Smooth muscle cell (in vitro differentiated cells): Measurements from ENCODE around the gene CCL18. TPM values are rescaled to one million over a fixed set of nuclear protein-coding genes. Genes with fewer than 3 reads are reported as not detected.
"Not testable (repeated sequence)": the region's sequence is repeated elsewhere in the genome, so short reads cannot be mapped to it uniquely, and the experiment has no call there.

Source experiments
- DNase-seq: peaks from one replicate; lab custom pipeline; 2025; ENCODE audit not compliant: unreplicated experiment; lab: John Stamatoyannopoulos, UW
- H2AFZ ChIP-seq: fragments of 200-600 bp; sonication (generic); 2 replicates; pipeline ENCODE4 v1.6.0; 2016; ENCODE audit warnings: antibody characterized with exemption, low read depth, mild to moderate bottlenecking
- H3F3A ChIP-seq: fragments of 200-600 bp; sonication (generic); 2 replicates; pipeline ENCODE4 v1.6.0; 2017; ENCODE audit warnings: antibody characterized with exemption, low read depth
- H3K27ac ChIP-seq: fragments of 200-600 bp; sonication (generic); 2 replicates; pipeline ENCODE4 v1.5.1; 2016; ENCODE audit warnings: low read depth, mild to moderate bottlenecking
- H3K27me3 ChIP-seq: fragments of 200-600 bp; sonication (generic); 2 replicates; pipeline ENCODE4 v1.6.1; 2016; ENCODE audit warnings: low read depth, mild to moderate bottlenecking
- H3K36me3 ChIP-seq: fragments of 200-600 bp; sonication (generic); 2 replicates; pipeline ENCODE4 v1.5.1; 2016; ENCODE audit warnings: low read depth
- H3K4me1 ChIP-seq: fragments of 200-600 bp; sonication (generic); 2 replicates; pipeline ENCODE4 v1.5.1; 2016; ENCODE audit warnings: low read depth
- H3K4me2 ChIP-seq: fragments of 200-600 bp; sonication (generic); 2 replicates; pipeline ENCODE4 v1.6.0; 2016; ENCODE audit warnings: mild to moderate bottlenecking
- H3K4me3 ChIP-seq: fragments of 200-600 bp; sonication (generic); 2 replicates; pipeline ENCODE4 v1.5.1; 2016; ENCODE audit warnings: mild to moderate bottlenecking
- H3K79me2 ChIP-seq: fragments of 200-600 bp; sonication (generic); 2 replicates; pipeline ENCODE4 v1.6.0; 2016; ENCODE audit warnings: low read depth, mild to moderate bottlenecking
- H3K9ac ChIP-seq: fragments of 200-600 bp; sonication (generic); 2 replicates; pipeline ENCODE4 v1.6.0; 2016; ENCODE audit warnings: low read depth
- H3K9me3 ChIP-seq: fragments of 200-600 bp; sonication (generic); replicated peaks from 2 replicates; pipeline ENCODE4 v1.5.1; 2016; ENCODE audit warnings: low read depth
- H4K20me1 ChIP-seq: fragments of 200-600 bp; sonication (generic); 2 replicates; pipeline ENCODE4 v1.6.0; 2016; ENCODE audit warnings: low read depth
- WGBS: methylation state at CpG from one replicate; pipeline ENCODE4 v1.1.7; 2016; ENCODE audit warnings: low lambda C conversion rate; 5-methylcytosine and 5-hydroxymethylcytosine counted together
- polyA plus RNA-seq: library from polyadenylated mRNA; unstranded; fragments of >200 nt; fragmentation: Nextera tagmentation; extraction: Ambion mirVana; gene quantifications from 2 replicates; pipeline ENCODE4 v1.2.1, GENCODE V29; 2016
- total RNA-seq: library from RNA; depleted of rRNA; stranded (reverse); fragments of >200 nt; gene quantifications from 2 replicates; pipeline ENCODE4 v1.2.3, GENCODE V29; 2014
- TF ChIP-seq, protein P1 (sequence below): fragments of 200-600 bp; sonication (generic); IDR thresholded peaks from 2 replicates; pipeline ENCODE4 v1.5.1; 2017; ENCODE audit warnings: borderline replicate concordance, mild to moderate bottlenecking, antibody characterized with exemption; ENCODE audit not compliant: insufficient read depth, poor library complexity, severe bottlenecking

Gene CCL18
- total and polyA plus RNA-seq, 2 experiments from 2014 or later, result not detected

GRCh38 chr17:36072431-36073121, 8.5 kb downstream of the CCL18 start:
- Histone ChIP-seq H3K4me1 (no peaks in the 10 kb centered on the region), H3K9me3 (no peaks in the 10 kb centered on the region), H2AFZ (no peak overlapping the region), H3K79me2 (no peaks in the 10 kb centered on the region), H3K4me2 (no peak overlapping the region), H3K27me3 (peaks cover 5% of the 10 kb centered on the region), H3K9ac (no peak overlapping the region), H3K36me3 (no peaks in the 10 kb centered on the region), H3K27ac (no peak overlapping the region), H4K20me1 (no peaks in the 10 kb centered on the region), H3F3A (no peaks in the 10 kb centered on the region), H3K4me3 (no peak overlapping the region)
- TF ChIP-seq, protein P1, sequence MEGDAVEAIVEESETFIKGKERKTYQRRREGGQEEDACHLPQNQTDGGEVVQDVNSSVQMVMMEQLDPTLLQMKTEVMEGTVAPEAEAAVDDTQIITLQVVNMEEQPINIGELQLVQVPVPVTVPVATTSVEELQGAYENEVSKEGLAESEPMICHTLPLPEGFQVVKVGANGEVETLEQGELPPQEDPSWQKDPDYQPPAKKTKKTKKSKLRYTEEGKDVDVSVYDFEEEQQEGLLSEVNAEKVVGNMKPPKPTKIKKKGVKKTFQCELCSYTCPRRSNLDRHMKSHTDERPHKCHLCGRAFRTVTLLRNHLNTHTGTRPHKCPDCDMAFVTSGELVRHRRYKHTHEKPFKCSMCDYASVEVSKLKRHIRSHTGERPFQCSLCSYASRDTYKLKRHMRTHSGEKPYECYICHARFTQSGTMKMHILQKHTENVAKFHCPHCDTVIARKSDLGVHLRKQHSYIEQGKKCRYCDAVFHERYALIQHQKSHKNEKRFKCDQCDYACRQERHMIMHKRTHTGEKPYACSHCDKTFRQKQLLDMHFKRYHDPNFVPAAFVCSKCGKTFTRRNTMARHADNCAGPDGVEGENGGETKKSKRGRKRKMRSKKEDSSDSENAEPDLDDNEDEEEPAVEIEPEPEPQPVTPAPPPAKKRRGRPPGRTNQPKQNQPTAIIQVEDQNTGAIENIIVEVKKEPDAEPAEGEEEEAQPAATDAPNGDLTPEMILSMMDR, result peak; percentile 61
- DNase-seq, result no peak
- 42% methylated on average over 12 of the region's 12 CpGs for WGBS

DNA sequence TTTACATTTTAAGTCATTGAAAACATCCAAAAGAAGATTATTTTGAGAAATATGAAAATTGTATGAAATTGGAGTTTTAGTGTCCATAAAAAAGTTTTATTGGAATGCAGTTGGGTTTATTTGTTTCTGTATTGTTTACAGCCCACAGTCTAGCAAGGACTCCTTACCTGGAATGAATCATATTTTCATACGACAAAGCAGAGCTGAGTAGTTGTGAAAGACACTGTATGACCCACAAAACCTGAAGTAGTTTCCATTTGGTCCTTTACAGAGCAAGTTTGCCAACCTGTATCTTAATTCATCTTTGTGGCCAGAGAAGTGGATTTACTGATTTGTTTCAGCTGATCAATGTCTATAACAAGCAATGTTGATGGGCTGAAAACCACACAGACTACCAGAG, 10.3 kb downstream of the CCL18 start:
- H3K4me1 ChIP-seq, result no peaks in the 10 kb centered on the region
- no peaks in the 10 kb centered on the region for H3K9me3 ChIP-seq
- no peak overlapping the region for H3K27ac ChIP-seq
- peaks cover 5% of the 10 kb centered on the region for H3K27me3 ChIP-seq
- no peaks in the 10 kb centered on the region for H4K20me1 ChIP-seq
- H2AFZ ChIP-seq, result no peak overlapping the region
- no peak overlapping the region for H3K4me2 ChIP-seq
- DNase-seq, result no peak
- H3K36me3 ChIP-seq, result no peaks in the 10 kb centered on the region
- TF ChIP-seq, protein P1, result no peak
- 90% methylated on average over 1 of the region's 1 CpG for WGBS
- no peak overlapping the region for H3K9ac ChIP-seq
- H3F3A ChIP-seq, result no peaks in the 10 kb centered on the region
- H3K79me2 ChIP-seq, result no peaks in the 10 kb centered on the region
- H3K4me3 ChIP-seq, result no peak overlapping the region

- H3K36me3 ChIP-seq, H3K4me1 ChIP-seq, H4K20me1 ChIP-seq, H3K9ac ChIP-seq, H2AFZ ChIP-seq, H3K79me2 ChIP-seq, H3K4me3 ChIP-seq, DNase-seq, H3K4me2 ChIP-seq, H3K9me3 ChIP-seq, H3K27ac ChIP-seq, H3F3A ChIP-seq, H3K27me3 ChIP-seq: not testable (repeated sequence)
- 95% methylated on average over 5 of the region's 5 CpGs for WGBS
Measured at GRCh38 chr17:36081681-36082471, 17.8 kb downstream of the CCL18 start.

- H3K9me3 ChIP-seq, H4K20me1 ChIP-seq, H3K36me3 ChIP-seq, H3K4me3 ChIP-seq, H3F3A ChIP-seq, H3K9ac ChIP-seq, H3K27ac ChIP-seq, H3K27me3 ChIP-seq, DNase-seq, H2AFZ ChIP-seq, H3K4me2 ChIP-seq, H3K4me1 ChIP-seq, H3K79me2 ChIP-seq: not testable (repeated sequence)
- 80% methylated on average over 8 of the region's 8 CpGs for WGBS
Measured at GRCh38 chr17:36082482-36083120, 18.5 kb downstream of the CCL18 start.

- not testable (repeated sequence) for H3K4me3 ChIP-seq, H2AFZ ChIP-seq, H3K79me2 ChIP-seq, H3K36me3 ChIP-seq, DNase-seq, H3F3A ChIP-seq, H3K4me2 ChIP-seq, H3K27ac ChIP-seq, H4K20me1 ChIP-seq, H3K27me3 ChIP-seq, H3K9me3 ChIP-seq, H3K9ac ChIP-seq, H3K4me1 ChIP-seq
- WGBS, result 88% methylated on average over 2 of the region's 2 CpGs
Measured at GRCh38 chr17:36083691-36084090, 19.6 kb downstream of the CCL18 start.
